Measurements from ENCODE around the gene LCE5A. TPM values are rescaled to one million over a fixed set of nuclear protein-coding genes. Genes with fewer than 3 reads are reported as not detected.

The LCE5A gene
- total and polyA plus RNA-seq, 10 of the 15 experiments (the other 5 are each of a cell fraction or from before 2014, with no cell fraction given), result not detected

GRCh38 chr1:152533327-152533938 lies 22.8 kb downstream of the LCE5A start:
- DNase-seq (ENCODE audit: low read depth, low spot score), result no peak
- in situ Hi-C loops (cut with MboI), result no loop called here
- H2AFZ ChIP-seq (ENCODE audit: control insufficient read depth, low read depth, low read length), result no peak overlapping the region
- peak; percentile 69 for FAIRE-seq
- POLR2A ChIA-PET, result no interaction called here
- CTCF ChIA-PET, result interaction anchor here (0.7 to 1.5 kb wide), 8 partner anchors 13 to 75 kb away, joined by 3 to 11 read pairs (median 4); no protein-coding TSS in a partner anchor
- peak; percentile 52; the same call in 1 of the 3 replicates for ATAC-seq
- peaks cover 0 to 3% of the 10 kb centered on the region in 2 experiments; a peak in 1 of 4 replicates for H3K27me3 ChIP-seq (replicated peaks in 1 of 2; ENCODE audit: control insufficient read depth in 2 of 2, insufficient read depth in 2 of 2, low read length in 1 of 2)
- H3K4me2 ChIP-seq (ENCODE audit: control insufficient read depth, insufficient read depth), result no peak overlapping the region
- no peaks in the 10 kb centered on the region for H3K9me3 ChIP-seq (replicated peaks; ENCODE audit: control insufficient read depth, insufficient read depth, low read length)
- no peaks in the 10 kb centered on the region for H3K79me2 ChIP-seq (ENCODE audit: control insufficient read depth, insufficient read depth, low read length)
- RAD21 ChIA-PET (ENCODE audit: unreplicated experiment), result interaction anchor here (0.7 to 1.2 kb wide), 2 partner anchors 39 to 75 kb away, joined by 3 read pairs; no protein-coding TSS in a partner anchor
- WGBS (ENCODE audit: insufficient coverage, insufficient replicate concordance, low lambda C conversion rate, missing lambda C conversion rate), result 14% methylated on average over 7 of the region's 7 CpGs
- H3K27ac ChIP-seq (ENCODE audit: control insufficient read depth, insufficient read depth), result no peak overlapping the region
- BruUV-seq (replicated peaks), result no TSS peak
- no peaks in the 10 kb centered on the region for H4K20me1 ChIP-seq (ENCODE audit: control insufficient read depth, insufficient read depth)
- no peaks in the 10 kb centered on the region for H3K4me1 ChIP-seq (ENCODE audit: control insufficient read depth, insufficient read depth, low read length)
- H3K9ac ChIP-seq (ENCODE audit: control insufficient read depth, insufficient read depth, low read length), result no peak overlapping the region
- H3K4me3 ChIP-seq, result no peak overlapping the region
- intact Hi-C loops (cut with micrococcal nuclease; ENCODE audit: unreplicated experiment), result loop anchor here (2.0 kb wide), 1 partner anchor 37 kb away; no protein-coding TSS in a partner anchor
- SMC1A ChIA-PET (ENCODE audit: uncharacterized antibody, unreplicated experiment), result interaction anchor here (0.6 to 0.7 kb wide), 2 partner anchors 64 to 74 kb away, joined by 3 read pairs; no protein-coding TSS in a partner anchor
- no peaks in the 10 kb centered on the region for H3K36me3 ChIP-seq (ENCODE audit: control insufficient read depth in 2 of 2, insufficient read depth in 2 of 2, low read length in 1 of 2)
- TF ChIP-seq RAD21 (IDR thresholded peaks at IDR 0.05; ENCODE audit: insufficient read depth, low read depth, low read length), result peak; percentile 70
- no peak for TF ChIP-seq NFXL1 (IDR thresholded peaks at IDR 0.05; ENCODE audit: borderline replicate concordance)
- peak; percentile 66 to 77 (median 75) for TF ChIP-seq CTCF (IDR thresholded peaks at IDR 0.05 in 2 of 3, conservative IDR thresholded peaks at IDR 0.05 in 1 of 3; ENCODE audit: control insufficient read depth in 2 of 3, extremely low read depth in 1 of 3, insufficient read depth in 1 of 3, low read depth in 3 of 3, low read length in 3 of 3)

GRCh38 chr1:152535774-152536173 lies 25.2 kb downstream of the LCE5A start:
- TF ChIP-seq STAT1 (conservative IDR thresholded peaks at IDR 0.05), result no peak
- TF ChIP-seq ZBTB33 (IDR thresholded peaks at IDR 0.05), result no peak
- in situ Hi-C loops (cut with MboI), result no loop called here
- no TSS peak for BruUV-seq (replicated peaks)
- DNase-seq (ENCODE audit: low read depth, low spot score) (no peak), FAIRE-seq (no peak), ATAC-seq (no peak)
- Histone ChIP-seq H3K9ac (ENCODE audit: control insufficient read depth, insufficient read depth, low read length) (no peak overlapping the region), H3K4me2 (ENCODE audit: control insufficient read depth, insufficient read depth) (no peak overlapping the region), H3K79me2 (ENCODE audit: control insufficient read depth, insufficient read depth, low read length) (no peaks in the 10 kb centered on the region), H3K4me3 (no peak overlapping the region), H3K9me3 (replicated peaks; ENCODE audit: control insufficient read depth, insufficient read depth, low read length) (no peaks in the 10 kb centered on the region), H3K36me3 (ENCODE audit: control insufficient read depth in 2 of 2, insufficient read depth in 2 of 2, low read length in 1 of 2) (no peaks in the 10 kb centered on the region), H3K4me1 (ENCODE audit: control insufficient read depth, insufficient read depth, low read length) (no peaks in the 10 kb centered on the region), H3K27me3 (replicated peaks in 1 of 2; ENCODE audit: control insufficient read depth in 2 of 2, insufficient read depth in 2 of 2, low read length in 1 of 2) (peaks cover 0 to 3% of the 10 kb centered on the region in 2 experiments; a peak in 1 of 4 replicates), H2AFZ (ENCODE audit: control insufficient read depth, low read depth, low read length) (no peak overlapping the region), H4K20me1 (ENCODE audit: control insufficient read depth, insufficient read depth) (no peaks in the 10 kb centered on the region), H3K27ac (ENCODE audit: control insufficient read depth, insufficient read depth) (no peak overlapping the region)
- POLR2A ChIA-PET, result no interaction called here
- intact Hi-C loops (cut with micrococcal nuclease; ENCODE audit: unreplicated experiment), result no loop called here
- RAD21 ChIA-PET (ENCODE audit: unreplicated experiment), result no interaction called here
- CTCF ChIA-PET, result no interaction called here
- whole genome bisulfite sequencing (ENCODE audit: insufficient coverage, insufficient replicate concordance, low lambda C conversion rate, missing lambda C conversion rate), result 15% methylated on average over 3 of the region's 3 CpGs
- SMC1A ChIA-PET (ENCODE audit: uncharacterized antibody, unreplicated experiment), result no interaction called here

All from GM12878 (cell line).